ENCODE data around the gene GATA6.

The GATA6 gene

GRCh38 chr18:22204214-22204536 lies 34.8 kb downstream of the GATA6 start:
- no peak overlapping the region for H3K27ac ChIP-seq
- H3K4me1 ChIP-seq (ENCODE audit: control insufficient read depth in 1 of 2, insufficient read depth in 1 of 2, low read depth in 1 of 2, low read length in 1 of 2): no peaks in the 10 kb centered on the region
- no peaks in the 10 kb centered on the region for H3K36me3 ChIP-seq
- H3K27me3 ChIP-seq: peaks cover 16% of the 10 kb centered on the region
- H3K9me3 ChIP-seq: no peaks in the 10 kb centered on the region
- H3K4me3 ChIP-seq (ENCODE audit: low read depth in 1 of 2, low read length in 1 of 2): no peak overlapping the region
- TF ChIP-seq CTCF (IDR thresholded peaks at IDR 0.05): no peak

GRCh38 chr18:22204996-22205395 lies 35.6 kb downstream of the GATA6 start:
- peaks cover 17% of the 10 kb centered on the region for H3K27me3 ChIP-seq
- no peaks in the 10 kb centered on the region for H3K9me3 ChIP-seq
- no peaks in the 10 kb centered on the region for H3K4me1 ChIP-seq (ENCODE audit: control insufficient read depth in 1 of 2, insufficient read depth in 1 of 2, low read depth in 1 of 2, low read length in 1 of 2)
- no peaks in the 10 kb centered on the region for H3K36me3 ChIP-seq
- TF ChIP-seq CTCF (IDR thresholded peaks at IDR 0.05): no peak
- no peak overlapping the region for H3K4me3 ChIP-seq (ENCODE audit: low read depth in 1 of 2, low read length in 1 of 2)
- no peak overlapping the region for H3K27ac ChIP-seq

- no peak overlapping the region for H3K4me3 ChIP-seq (ENCODE audit: low read depth in 1 of 2, low read length in 1 of 2)
- H3K27ac ChIP-seq: no peak overlapping the region
Observed at GRCh38 chr18:22207021-22207758, 37.8 kb downstream of the GATA6 start.

GRCh38 chr18:22210311-22210754 lies 40.9 kb downstream of the GATA6 start:
- Histone ChIP-seq H3K27me3 (peaks cover 4% of the 10 kb centered on the region), H3K4me1 (ENCODE audit: control insufficient read depth in 1 of 2, insufficient read depth in 1 of 2, low read depth in 1 of 2, low read length in 1 of 2) (no peaks in the 10 kb centered on the region), H3K9me3 (no peaks in the 10 kb centered on the region), H3K4me3 (ENCODE audit: low read depth in 1 of 2, low read length in 1 of 2) (no peak overlapping the region), H3K27ac (no peak overlapping the region), H3K36me3 (no peaks in the 10 kb centered on the region)
- TF ChIP-seq CTCF (IDR thresholded peaks at IDR 0.05): no peak

More at GRCh38 chr18:22207021-22207758, 37.8 kb downstream of the GATA6 start:
- Histone ChIP-seq H3K27me3 (peaks cover 17% of the 10 kb centered on the region), H3K9me3 (no peaks in the 10 kb centered on the region), H3K4me1 (ENCODE audit: control insufficient read depth in 1 of 2, insufficient read depth in 1 of 2, low read depth in 1 of 2, low read length in 1 of 2) (no peaks in the 10 kb centered on the region), H3K36me3 (no peaks in the 10 kb centered on the region)
- TF ChIP-seq CTCF (IDR thresholded peaks at IDR 0.05): no peak

GRCh38 chr18:22211657-22212056 lies 42.3 kb downstream of the GATA6 start:
- no peak overlapping the region for H3K4me3 ChIP-seq (ENCODE audit: low read depth in 1 of 2, low read length in 1 of 2)

More at GRCh38 chr18:22211657-22212056, 42.3 kb downstream of the GATA6 start:
- Histone ChIP-seq H3K9me3 (no peaks in the 10 kb centered on the region), H3K36me3 (no peaks in the 10 kb centered on the region), H3K27ac (no peak overlapping the region), H3K27me3 (peaks cover 4% of the 10 kb centered on the region), H3K4me1 (ENCODE audit: control insufficient read depth in 1 of 2, insufficient read depth in 1 of 2, low read depth in 1 of 2, low read length in 1 of 2) (no peaks in the 10 kb centered on the region)
- TF ChIP-seq CTCF (IDR thresholded peaks at IDR 0.05): no peak

All from neutrophil (primary cell).